Measurements from ENCODE around the gene BUD31. TPM values are rescaled to one million over a fixed set of nuclear protein-coding genes. Genes with fewer than 3 reads are reported as not detected.

Gene BUD31
- total and polyA plus RNA-seq, 11 donors = 26.1 to 87.8 (median 47.4) TPM

DNA sequence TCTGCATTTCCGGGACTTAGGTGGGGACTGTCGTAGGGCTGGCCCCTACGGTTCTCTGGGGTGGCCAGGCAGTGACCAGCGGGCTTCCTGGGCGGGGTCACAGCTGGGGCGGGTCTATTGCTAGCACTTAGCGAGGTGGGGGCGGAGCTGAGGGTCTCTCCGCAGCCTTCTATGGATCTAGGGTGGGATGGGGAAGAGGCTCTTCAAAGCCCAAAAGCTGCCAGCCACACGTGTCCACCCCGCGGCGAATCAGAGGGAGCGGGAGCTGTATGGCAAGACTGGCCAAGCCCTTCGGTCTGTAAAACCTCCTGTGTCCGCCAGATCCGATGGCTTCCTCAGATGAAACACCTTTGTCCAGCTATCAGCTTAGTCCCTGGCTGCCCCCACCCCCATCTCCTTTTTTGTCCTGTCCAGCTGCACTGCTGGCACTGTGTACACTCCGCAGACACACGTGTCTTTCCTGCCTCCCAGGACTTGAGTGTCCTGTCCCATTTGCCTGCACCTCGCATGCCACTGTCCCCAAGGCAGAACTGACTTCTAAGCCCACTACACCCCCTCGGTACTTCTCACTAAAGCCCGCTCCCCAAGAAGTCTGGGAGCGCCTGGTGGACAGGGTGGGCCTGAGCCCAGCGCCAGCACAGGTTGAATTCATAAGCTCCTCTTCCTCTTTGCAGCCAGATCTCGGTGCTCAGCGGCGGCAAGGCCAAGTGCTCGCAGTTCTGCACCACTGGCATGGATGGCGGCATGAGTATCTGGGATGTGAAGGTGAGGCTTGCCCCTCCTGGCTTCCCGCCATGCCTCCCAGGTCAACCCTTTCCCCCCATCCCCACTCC is 15.2 kb upstream of the BUD31 start:
- no peaks in the 10 kb centered on the region for H3K9me3 ChIP-seq
- H3K27me3 ChIP-seq = no peaks in the 10 kb centered on the region
- peak; percentile 61 to 74 (median 67) for DNase-seq
- intact Hi-C loops (cut with DNase I) = loop anchor here in 2 of 10 donors (1.0 to 2.0 kb wide), 2 partner anchors 15 to 19 kb away; partner anchors contain the start of genes ARPC1B (in 1 of the 2), BUD31 (in 1 of the 2) and PDAP1 (in 1 of the 2)
- 28 to 40% (median 39%) methylated on average over 25 to 30 of the region's 30 CpGs for WGBS, 4 donors
- peak overlapping the region; percentile 12 to 79 (median 66) for H3K27ac ChIP-seq
- H3K4me1 ChIP-seq = peaks cover 0 to 21% (median 15%) of the 10 kb centered on the region in 12 donors
- TF ChIP-seq, protein P1, sequence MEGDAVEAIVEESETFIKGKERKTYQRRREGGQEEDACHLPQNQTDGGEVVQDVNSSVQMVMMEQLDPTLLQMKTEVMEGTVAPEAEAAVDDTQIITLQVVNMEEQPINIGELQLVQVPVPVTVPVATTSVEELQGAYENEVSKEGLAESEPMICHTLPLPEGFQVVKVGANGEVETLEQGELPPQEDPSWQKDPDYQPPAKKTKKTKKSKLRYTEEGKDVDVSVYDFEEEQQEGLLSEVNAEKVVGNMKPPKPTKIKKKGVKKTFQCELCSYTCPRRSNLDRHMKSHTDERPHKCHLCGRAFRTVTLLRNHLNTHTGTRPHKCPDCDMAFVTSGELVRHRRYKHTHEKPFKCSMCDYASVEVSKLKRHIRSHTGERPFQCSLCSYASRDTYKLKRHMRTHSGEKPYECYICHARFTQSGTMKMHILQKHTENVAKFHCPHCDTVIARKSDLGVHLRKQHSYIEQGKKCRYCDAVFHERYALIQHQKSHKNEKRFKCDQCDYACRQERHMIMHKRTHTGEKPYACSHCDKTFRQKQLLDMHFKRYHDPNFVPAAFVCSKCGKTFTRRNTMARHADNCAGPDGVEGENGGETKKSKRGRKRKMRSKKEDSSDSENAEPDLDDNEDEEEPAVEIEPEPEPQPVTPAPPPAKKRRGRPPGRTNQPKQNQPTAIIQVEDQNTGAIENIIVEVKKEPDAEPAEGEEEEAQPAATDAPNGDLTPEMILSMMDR (IDR thresholded peaks at IDR 0.05) = no peak
- no peak for TF ChIP-seq POLR2A (IDR thresholded peaks at IDR 0.05)
- peaks cover 0 to 97% (median 72%) of the 10 kb centered on the region in 9 donors for H3K36me3 ChIP-seq
- ATAC-seq = peak; percentile 51 to 75 (median 66)
- peak overlapping the region; percentile 27 to 68 (median 57) for H3K4me3 ChIP-seq

- Histone ChIP-seq H3K36me3 (peaks cover 0 to 97% (median 75%) of the 10 kb centered on the region in 9 donors), H3K27ac (peak overlapping the region in 2 of 12 donors; percentile 75 to 79), H3K27me3 (no peaks in the 10 kb centered on the region), H3K4me1 (peaks cover 0 to 21% (median 15%) of the 10 kb centered on the region in 12 donors), H3K4me3 (no peak overlapping the region), H3K9me3 (no peaks in the 10 kb centered on the region)
- TF ChIP-seq POLR2A (IDR thresholded peaks at IDR 0.05) = no peak
- TF ChIP-seq, protein P1 (IDR thresholded peaks at IDR 0.05) = no peak
- WGBS, 4 donors = 83 to 95% (median 91%) methylated on average over 1 to 4 of the region's 4 CpGs
- intact Hi-C loops (cut with DNase I) = no loop called here
- DNase-seq (peak in 1 of 5 donors; percentile 45), ATAC-seq (peak in 1 of 4 donors; percentile 1)
These were observed 14.6 kb upstream of the BUD31 start for GRCh38 chr7:99394188-99394502.

GRCh38 chr7:99395616-99396327 is 13.0 kb upstream of the BUD31 start:
- no peaks in the 10 kb centered on the region for H3K9me3 ChIP-seq
- intact Hi-C loops (cut with DNase I) = no loop called here
- H3K4me3 ChIP-seq = no peak overlapping the region
- 67 to 87% (median 78%) methylated on average over 14 of the region's 14 CpGs for WGBS, 4 donors
- H3K4me1 ChIP-seq = peaks cover 0 to 29% (median 15%) of the 10 kb centered on the region in 12 donors
- DNase-seq (peak in 1 of 5 donors; percentile 55), ATAC-seq (no peak)
- no peaks in the 10 kb centered on the region for H3K27me3 ChIP-seq
- no peak for TF ChIP-seq POLR2A (IDR thresholded peaks at IDR 0.05)
- TF ChIP-seq, protein P1 (IDR thresholded peaks at IDR 0.05) = no peak
- H3K27ac ChIP-seq = no peak overlapping the region
- H3K36me3 ChIP-seq = peaks cover 0 to 97% (median 75%) of the 10 kb centered on the region in 9 donors
